GM12878 (cell line): ENCODE data around the gene KANSL2. TPM values are rescaled to one million over a fixed set of nuclear protein-coding genes. Genes with fewer than 3 reads are reported as not detected.

Experiments
- CHD2 ChIP-seq: IDR thresholded peaks from 2 replicates; pipeline ENCODE4 v1.6.1; 2011; ENCODE audit warnings: low read depth, low read length, improper control_type of control experiment, borderline replicate concordance
- EZH2 ChIP-seq: IDR thresholded peaks from 2 replicates; pipeline ENCODE4 v1.6.1; 2012; ENCODE audit warnings: low read depth, mild to moderate bottlenecking, control low read depth, inconsistent platforms, low read length, borderline replicate concordance; ENCODE audit not compliant: control insufficient read depth
- KAT2A ChIP-seq: conservative IDR thresholded peaks from 2 replicates; pipeline ENCODE4 v1.6.1; 2011; ENCODE audit warnings: low read depth, low read length; ENCODE audit not compliant: control insufficient read depth
- MAX ChIP-seq: IDR thresholded peaks from 2 replicates; pipeline ENCODE4 v1.6.1; 2012; ENCODE audit warnings: low read depth, low read length, improper control_type of control experiment
- MLLT1 ChIP-seq: fragments of 450-650 bp; IDR thresholded peaks from 2 replicates; pipeline ENCODE4 v1.6.1; 2016; ENCODE audit warnings: mild to moderate bottlenecking
- PRDM15 ChIP-seq: fragments of 450-650 bp; formaldehyde crosslinking; IDR thresholded peaks from 2 replicates; pipeline ENCODE4 v1.4.0; 2020; ENCODE audit warnings: mild to moderate bottlenecking, moderate library complexity
- STAT3 ChIP-seq: IDR thresholded peaks from 2 replicates; pipeline ENCODE4 v1.6.1; 2011; ENCODE audit warnings: low read depth, low read length, improper control_type of control experiment
- TCF3 ChIP-seq: IDR thresholded peaks from 2 replicates; pipeline ENCODE4 v1.6.1; 2012; ENCODE audit warnings: low read depth, mild to moderate bottlenecking, low read length, borderline replicate concordance; ENCODE audit not compliant: insufficient read depth
- ZBED1 ChIP-seq: IDR thresholded peaks from 2 replicates; pipeline ENCODE4 v1.6.1; 2016; ENCODE audit warnings: borderline replicate concordance
- ZNF622 ChIP-seq: fragments of 450-650 bp; IDR thresholded peaks from 2 replicates; pipeline ENCODE4 v1.6.1; 2017; ENCODE audit warnings: mild to moderate bottlenecking, inconsistent platforms
- polyA plus RNA-seq, 11 experiments: library from polyadenylated mRNA; depleted of rRNA in 4 of 11; unstranded in 6 of 11; stranded (reverse) in 5 of 11; fragments of >200 nt; fragmentation: Nextera tagmentation in 4 of 11; fragmentation: Illumina TruSeq in 1 of 11; extraction: Ambion mirVana in 4 of 11; extraction: Trizol in 1 of 11; gene quantifications; 1 replicate in 1 of 11; 2 replicates in 10 of 11; pipeline versions ENCODE4 v1.2.1 to v1.2.3, GENCODE V29; 2011 to 2016; ENCODE audit warnings: inconsistent platforms in 2 of 11, missing spikeins in 2 of 11, low read depth in 1 of 11
- total RNA-seq, 4 experiments: library from RNA; depleted of rRNA in 3 of 4; stranded (reverse); fragments of >200 nt in 3 of 4; fragmentation: Illumina TruSeq in 1 of 4; extraction: Trizol in 1 of 4; gene quantifications; 2 replicates each; pipeline versions ENCODE4 v1.2.1 to v1.2.3, GENCODE V29; 2013 to 2021

KANSL2 gene
- total and polyA plus RNA-seq, 10 of the 15 experiments (the other 5 are each of a cell fraction or from before 2014, with no cell fraction given), result 28.1 to 54.8 (median 40.9) TPM

GRCh38 chr12:48717252-48717695, 35.2 kb upstream of the KANSL2 start (continued):
- TF ChIP-seq STAT3 (no peak), PRDM15 (no peak), TCF3 (no peak), ZNF622 (no peak), MLLT1 (no peak), KAT2A (no peak), MAX (no peak), ZBED1 (no peak), CHD2 (no peak), EZH2 (no peak)
